ENCODE data around the gene CDH6.

CDH6 gene

DNA sequence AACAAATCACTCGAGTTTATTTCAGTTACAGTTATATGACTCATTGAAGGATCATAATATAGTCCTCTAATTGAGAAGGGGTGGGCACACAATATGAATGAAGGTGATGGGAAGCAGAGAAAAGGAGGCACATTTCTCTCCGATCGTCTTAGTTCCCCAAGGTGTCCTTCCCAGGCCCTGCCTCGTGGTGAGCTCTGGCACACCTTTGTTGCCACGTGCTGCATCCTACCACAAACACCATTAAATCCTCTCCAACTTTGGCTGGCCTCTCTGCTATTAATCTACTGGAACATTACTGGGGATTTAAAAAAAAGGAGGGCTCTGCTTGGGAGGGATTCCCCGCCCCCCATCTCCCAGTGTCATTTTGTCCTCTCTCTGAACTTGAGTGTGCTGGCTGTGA, 42.9 kb downstream of the CDH6 start:
- TF ChIP-seq JUND (IDR thresholded peaks at IDR 0.05; ENCODE audit: low read depth) = no peak
- no peak for DNase-seq (ENCODE audit: low read depth in 1 of 2, low spot score in 1 of 2)
- in situ Hi-C loops (cut with HindIII; ENCODE audit: low pct_unique_long_range_greater_than_20kb, low sequenced_read_pairs) = no loop called here

DNA sequence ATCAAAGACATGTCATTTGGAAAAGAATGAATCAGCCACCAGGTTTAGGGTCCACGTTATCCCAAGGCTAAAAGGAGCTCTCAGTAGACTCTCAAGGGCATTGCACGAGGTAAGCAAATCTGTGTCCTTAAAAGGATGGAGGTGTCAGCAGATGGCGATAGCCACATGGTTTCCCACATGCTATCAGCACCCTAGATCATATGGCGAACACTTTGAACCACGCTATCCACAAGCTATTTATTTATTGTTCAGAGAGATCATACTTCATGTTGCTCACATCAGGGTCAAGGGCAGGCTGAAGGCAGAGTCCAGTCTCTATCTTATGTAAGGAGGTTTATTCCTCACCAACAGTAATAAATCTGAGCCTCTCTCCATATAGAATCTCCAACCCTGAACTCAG, 43.7 kb downstream of the CDH6 start:
- in situ Hi-C loops (cut with HindIII; ENCODE audit: low pct_unique_long_range_greater_than_20kb, low sequenced_read_pairs) = no loop called here
- peak in 1 of 2 experiments; percentile 39 for DNase-seq (ENCODE audit: low read depth in 1 of 2, low spot score in 1 of 2)
- no peak for TF ChIP-seq JUND (IDR thresholded peaks at IDR 0.05; ENCODE audit: low read depth)

DNA sequence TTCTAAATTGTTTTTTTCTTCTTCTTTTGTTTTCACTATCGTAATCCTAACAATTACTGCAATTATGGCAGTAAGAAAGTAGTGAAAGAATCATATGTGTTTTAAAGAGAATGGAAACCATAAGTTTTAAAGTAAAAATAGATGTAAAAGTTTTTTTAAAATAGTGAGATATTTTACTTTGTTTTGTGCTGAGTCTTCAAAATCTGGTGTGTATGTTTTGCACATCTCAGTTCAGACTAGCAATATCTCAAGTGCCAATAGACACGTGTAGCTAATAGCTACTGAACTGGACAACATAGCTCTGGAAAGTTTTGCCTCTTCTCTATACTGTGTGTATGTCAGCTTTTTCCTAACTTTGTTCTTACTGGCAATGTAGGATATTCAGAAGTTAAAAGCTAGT, 45.0 kb downstream of the CDH6 start:
- DNase-seq (ENCODE audit: low read depth in 1 of 2, low spot score in 1 of 2) = no peak
- in situ Hi-C loops (cut with HindIII; ENCODE audit: low pct_unique_long_range_greater_than_20kb, low sequenced_read_pairs) = no loop called here
- no peak for TF ChIP-seq JUND (IDR thresholded peaks at IDR 0.05; ENCODE audit: low read depth)

- DNase-seq (ENCODE audit: low read depth in 1 of 2, low spot score in 1 of 2) = no peak
- in situ Hi-C loops (cut with HindIII; ENCODE audit: low pct_unique_long_range_greater_than_20kb, low sequenced_read_pairs) = no loop called here
- TF ChIP-seq JUND (IDR thresholded peaks at IDR 0.05; ENCODE audit: low read depth) = no peak
Measured at GRCh38 chr5:31244921-31245320, 51.4 kb downstream of the CDH6 start.

DNA sequence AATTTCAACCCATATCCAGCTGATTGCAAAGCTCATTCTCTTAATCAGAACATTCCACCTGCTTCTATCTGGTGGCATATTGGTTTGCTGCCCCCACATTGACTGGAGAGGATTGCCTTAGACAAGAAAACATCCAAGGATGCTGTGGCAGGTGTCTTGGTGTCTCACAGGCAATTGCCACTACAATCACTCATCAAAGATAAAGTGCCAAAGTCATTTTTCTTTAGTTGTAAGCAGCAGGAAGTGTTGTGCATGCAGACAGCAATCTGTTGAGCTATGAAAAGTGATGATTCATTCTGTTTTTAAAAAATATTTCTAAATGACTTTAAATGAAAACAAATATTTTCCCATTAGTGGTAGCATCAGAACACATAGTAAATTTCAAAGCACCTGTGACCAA, 53.9 kb downstream of the CDH6 start:
- no peak for DNase-seq (ENCODE audit: low read depth in 1 of 2, low spot score in 1 of 2)
- TF ChIP-seq JUND (IDR thresholded peaks at IDR 0.05; ENCODE audit: low read depth) = no peak
- in situ Hi-C loops (cut with HindIII; ENCODE audit: low pct_unique_long_range_greater_than_20kb, low sequenced_read_pairs) = no loop called here

GRCh38 chr5:31250201-31250600, 56.7 kb downstream of the CDH6 start:
- no peak for TF ChIP-seq JUND (IDR thresholded peaks at IDR 0.05; ENCODE audit: low read depth)
- DNase-seq (ENCODE audit: low read depth in 1 of 2, low spot score in 1 of 2) = no peak
- in situ Hi-C loops (cut with HindIII; ENCODE audit: low pct_unique_long_range_greater_than_20kb, low sequenced_read_pairs) = no loop called here

GRCh38 chr5:31251032-31251431, 57.5 kb downstream of the CDH6 start:
- TF ChIP-seq JUND (IDR thresholded peaks at IDR 0.05; ENCODE audit: low read depth) = no peak
- peak in 1 of 2 experiments; percentile 7 for DNase-seq (ENCODE audit: low read depth in 1 of 2, low spot score in 1 of 2)
- in situ Hi-C loops (cut with HindIII; ENCODE audit: low pct_unique_long_range_greater_than_20kb, low sequenced_read_pairs) = no loop called here

DNA sequence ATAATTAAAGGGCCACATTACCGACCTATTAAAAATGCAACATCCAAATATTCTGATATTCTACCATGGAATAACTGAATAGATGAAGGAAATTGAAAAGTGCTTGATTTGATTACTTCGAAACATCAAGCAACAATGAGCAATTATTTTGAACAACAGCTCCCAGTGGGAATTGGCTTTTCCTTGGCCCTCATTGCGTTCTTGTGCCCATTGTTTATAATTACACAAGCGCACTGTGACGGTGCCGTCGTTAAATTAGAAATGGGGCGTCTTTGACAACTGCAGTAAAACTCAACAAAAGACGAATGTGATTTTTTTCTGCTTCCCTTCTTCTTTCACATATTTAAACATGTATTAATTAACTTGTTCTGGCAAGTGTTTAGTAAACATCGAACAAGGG, 61.6 kb downstream of the CDH6 start:
- no peak for DNase-seq (ENCODE audit: low read depth in 1 of 2, low spot score in 1 of 2)
- in situ Hi-C loops (cut with HindIII; ENCODE audit: low pct_unique_long_range_greater_than_20kb, low sequenced_read_pairs) = no loop called here
- TF ChIP-seq JUND (IDR thresholded peaks at IDR 0.05; ENCODE audit: low read depth) = no peak

- in situ Hi-C loops (cut with HindIII; ENCODE audit: low pct_unique_long_range_greater_than_20kb, low sequenced_read_pairs) = no loop called here
- DNase-seq (ENCODE audit: low read depth in 1 of 2, low spot score in 1 of 2) = no peak
- no peak for TF ChIP-seq JUND (IDR thresholded peaks at IDR 0.05; ENCODE audit: low read depth)
Measured at GRCh38 chr5:31268256-31268655, 74.8 kb downstream of the CDH6 start.

DNA sequence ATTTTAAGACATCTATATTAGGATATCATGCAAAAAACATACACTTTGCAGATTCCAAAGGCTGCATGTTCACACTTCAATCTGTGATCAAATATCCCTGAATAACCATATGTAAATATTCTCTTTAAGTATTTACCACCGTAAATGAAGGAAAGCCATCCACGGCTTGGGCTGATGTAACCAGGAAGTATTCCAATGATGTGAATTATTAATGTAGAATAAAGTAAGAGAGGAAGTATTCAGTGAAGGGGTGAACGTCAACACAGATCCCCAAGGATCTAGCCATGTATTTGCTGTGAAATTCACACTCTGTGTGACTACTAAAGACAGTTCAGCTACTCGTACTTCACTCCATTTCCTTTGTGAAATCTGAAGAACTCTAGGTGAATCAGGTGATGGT, 75.2 kb downstream of the CDH6 start:
- TF ChIP-seq JUND (IDR thresholded peaks at IDR 0.05; ENCODE audit: low read depth) = no peak
- DNase-seq (ENCODE audit: low read depth in 1 of 2, low spot score in 1 of 2) = no peak
- in situ Hi-C loops (cut with HindIII; ENCODE audit: low pct_unique_long_range_greater_than_20kb, low sequenced_read_pairs) = no loop called here

DNA sequence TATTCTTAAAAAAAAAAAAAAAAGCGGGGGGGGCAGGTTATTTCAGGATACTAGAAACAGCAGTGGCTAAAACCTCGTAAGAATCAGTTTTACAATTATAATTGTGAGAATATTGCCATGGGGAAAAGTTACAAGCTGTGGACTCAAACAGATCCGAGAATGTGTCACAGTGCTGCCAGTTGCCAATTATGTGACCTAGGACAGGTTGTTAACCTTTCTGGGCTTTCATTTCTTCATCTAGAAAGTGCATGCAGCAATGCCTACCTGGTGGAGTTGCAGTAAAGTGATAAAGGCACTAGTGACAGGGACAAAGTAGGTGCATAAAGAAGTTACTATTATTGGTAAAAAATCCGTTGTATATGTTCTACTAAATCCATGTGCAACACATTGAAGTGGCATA, 75.8 kb downstream of the CDH6 start:
- in situ Hi-C loops (cut with HindIII; ENCODE audit: low pct_unique_long_range_greater_than_20kb, low sequenced_read_pairs) = no loop called here
- DNase-seq (ENCODE audit: low read depth in 1 of 2, low spot score in 1 of 2) = no peak
- TF ChIP-seq JUND (IDR thresholded peaks at IDR 0.05; ENCODE audit: low read depth) = no peak

- in situ Hi-C loops (cut with HindIII; ENCODE audit: low pct_unique_long_range_greater_than_20kb, low sequenced_read_pairs) = no loop called here
- TF ChIP-seq JUND (IDR thresholded peaks at IDR 0.05; ENCODE audit: low read depth) = no peak
- DNase-seq (ENCODE audit: low read depth in 1 of 2, low spot score in 1 of 2) = peak in 1 of 2 experiments; percentile 29
Measured at GRCh38 chr5:31270396-31270795, 76.9 kb downstream of the CDH6 start.

DNA sequence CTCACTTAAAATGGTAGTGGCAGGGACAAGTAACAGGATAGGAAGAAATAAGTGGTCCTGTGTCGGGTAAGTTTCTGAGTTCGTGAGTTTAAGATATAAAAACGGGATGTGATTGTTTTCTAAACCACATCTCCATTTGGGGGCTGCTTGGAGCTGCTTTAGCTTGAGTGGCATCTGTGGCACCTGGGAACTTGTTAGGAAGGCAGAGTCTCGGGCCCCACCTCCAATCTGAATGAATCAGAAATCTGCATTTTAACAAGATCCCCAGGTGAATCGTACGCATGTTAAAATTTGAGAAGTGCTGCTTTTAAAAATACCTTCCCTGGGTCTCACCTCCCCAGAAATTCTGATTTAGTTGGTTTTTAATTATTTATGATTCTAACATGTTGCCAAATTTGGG, 78.1 kb downstream of the CDH6 start:
- TF ChIP-seq JUND (IDR thresholded peaks at IDR 0.05; ENCODE audit: low read depth) = no peak
- DNase-seq (ENCODE audit: low read depth in 1 of 2, low spot score in 1 of 2) = no peak
- in situ Hi-C loops (cut with HindIII; ENCODE audit: low pct_unique_long_range_greater_than_20kb, low sequenced_read_pairs) = no loop called here

DNA sequence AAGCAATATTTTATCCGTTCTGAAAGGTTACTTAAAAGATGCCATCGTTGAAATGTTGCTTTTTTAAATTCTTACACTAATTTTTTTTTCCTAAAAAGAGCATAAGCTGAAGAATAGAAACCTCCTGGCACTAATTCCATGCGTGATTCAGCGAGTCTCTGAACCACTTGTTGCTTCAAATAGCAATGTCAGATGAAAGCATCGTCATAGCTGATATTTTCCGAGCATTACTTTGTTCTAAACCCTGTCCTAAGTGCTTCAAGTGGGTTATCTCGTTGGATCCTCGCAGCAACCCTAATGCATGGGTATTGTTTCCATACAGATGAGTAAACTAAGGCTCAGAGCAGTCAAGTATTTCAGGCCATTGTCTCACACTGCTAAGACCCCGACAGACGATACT, 79.7 kb downstream of the CDH6 start:
- in situ Hi-C loops (cut with HindIII; ENCODE audit: low pct_unique_long_range_greater_than_20kb, low sequenced_read_pairs) = no loop called here
- no peak for TF ChIP-seq JUND (IDR thresholded peaks at IDR 0.05; ENCODE audit: low read depth)
- no peak for DNase-seq (ENCODE audit: low read depth in 1 of 2, low spot score in 1 of 2)
